OCI-LY1 (cell line): ENCODE results near the gene PPT2.

ENCODE experiments used
- H2AFZ ChIP-seq: fragments of 200-600 bp; sonication (generic), shearing (Covaris generic); 2 replicates; pipeline ENCODE4 v1.6.0; 2014; ENCODE audit warnings: antibody characterized with exemption, mild to moderate bottlenecking, low read length
- H3F3A ChIP-seq: fragments of 200-600 bp; sonication (generic), shearing (Covaris generic); 2 replicates; pipeline ENCODE4 v1.6.0; 2014; ENCODE audit warnings: mild to moderate bottlenecking, antibody characterized with exemption, low read length, moderate library complexity; ENCODE audit not compliant: insufficient read depth
- H3K27ac ChIP-seq: fragments of 200-600 bp; sonication (generic); 2 replicates; pipeline ENCODE4 v1.5.1; 2014; ENCODE audit warnings: low read length, mixed run types, mild to moderate bottlenecking, low read depth; ENCODE audit not compliant: poor library complexity, severe bottlenecking
- H3K27me3 ChIP-seq: fragments of 200-600 bp; sonication (generic); 2 replicates; pipeline ENCODE4 v1.6.0; 2014; ENCODE audit warnings: antibody characterized with exemption, mild to moderate bottlenecking, low read length, moderate library complexity; ENCODE audit not compliant: insufficient read depth
- H3K36me3 ChIP-seq: fragments of 200-600 bp; sonication (generic); 2 replicates; pipeline ENCODE4 v1.6.1; 2014; ENCODE audit warnings: mild to moderate bottlenecking, antibody characterized with exemption, low read length, moderate library complexity, mixed read lengths; ENCODE audit not compliant: insufficient read depth
- H3K4me1 ChIP-seq: fragments of 200-600 bp; sonication (generic); 2 replicates; pipeline ENCODE4 v1.5.1; 2014; ENCODE audit warnings: mild to moderate bottlenecking, low read length, moderate library complexity; ENCODE audit not compliant: insufficient read depth, severe bottlenecking
- H3K4me2 ChIP-seq: fragments of 200-600 bp; sonication (generic), shearing (Covaris generic); 2 replicates; pipeline ENCODE4 v1.6.1; 2014; ENCODE audit warnings: low read length
- H3K4me3 ChIP-seq: fragments of 200-600 bp; sonication (generic); 2 replicates; pipeline ENCODE4 v1.5.1; 2014; ENCODE audit warnings: low read length, low read depth, mild to moderate bottlenecking, mixed read lengths; ENCODE audit not compliant: poor library complexity, severe bottlenecking
- H3K79me2 ChIP-seq: fragments of 200-600 bp; shearing (Covaris generic); 2 replicates; pipeline ENCODE4 v1.6.1; 2016; ENCODE audit warnings: mixed run types, low read length, mixed read lengths; ENCODE audit not compliant: insufficient read depth
- H3K9ac ChIP-seq: fragments of 200-600 bp; sonication (generic), shearing (Covaris generic); 2 replicates; pipeline ENCODE4 v1.6.1; 2014; ENCODE audit warnings: mild to moderate bottlenecking, low read length, mixed read lengths
- H3K9me2 ChIP-seq: fragments of 200-600 bp; sonication (generic), shearing (Covaris generic); 2 replicates; pipeline ENCODE4 v1.6.1; 2014; ENCODE audit warnings: low read depth, mild to moderate bottlenecking, low read length, mixed read lengths
- H3K9me3 ChIP-seq: fragments of 200-600 bp; shearing (Covaris generic); 2 replicates; pipeline ENCODE4 v1.6.1; 2014; ENCODE audit warnings: low read length, mixed read lengths
- H4K20me1 ChIP-seq: fragments of 200-600 bp; sonication (generic), shearing (Covaris generic); 2 replicates; pipeline ENCODE4 v1.6.0; 2016; ENCODE audit warnings: mild to moderate bottlenecking, low read length; ENCODE audit not compliant: insufficient read depth
- EZH2 ChIP-seq: fragments of 200-600 bp; sonication (generic), shearing (Covaris generic); IDR thresholded peaks from 2 replicates; pipeline ENCODE4 v1.8.0; 2017; ENCODE audit warnings: borderline replicate concordance, mixed run types, mild to moderate bottlenecking, antibody characterized with exemption, low read length, moderate library complexity, mixed read lengths
- TF ChIP-seq, protein P1 (sequence below): fragments of 200-600 bp; sonication (generic), shearing (Covaris generic); IDR thresholded peaks from 2 replicates; pipeline ENCODE4 v1.5.1; 2017; ENCODE audit warnings: mild to moderate bottlenecking, antibody characterized with exemption, low read length, moderate library complexity, mixed read lengths

PPT2 gene

DNA sequence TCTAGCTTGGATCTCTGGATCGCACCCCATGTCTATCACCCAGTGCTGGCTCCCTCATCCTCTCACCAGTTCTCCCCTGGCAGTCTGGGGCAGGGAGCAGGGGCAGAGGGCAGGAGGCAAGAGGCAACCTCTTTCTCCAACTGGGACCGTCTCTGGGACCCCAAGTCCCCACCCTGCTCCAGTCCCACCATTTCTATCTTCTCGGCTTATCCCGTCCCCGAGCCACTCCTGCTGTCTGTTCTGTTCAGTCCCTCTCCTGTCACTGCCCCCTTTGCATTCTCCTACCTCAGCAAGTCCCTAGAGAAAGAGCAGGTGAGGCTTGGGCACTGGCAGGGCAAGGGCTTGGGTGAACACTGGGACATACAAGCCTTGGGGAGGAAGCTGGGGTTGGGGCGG, 44.2 kb upstream of the PPT2 start:
- TF ChIP-seq EZH2, result no peak
- TF ChIP-seq, protein P1, sequence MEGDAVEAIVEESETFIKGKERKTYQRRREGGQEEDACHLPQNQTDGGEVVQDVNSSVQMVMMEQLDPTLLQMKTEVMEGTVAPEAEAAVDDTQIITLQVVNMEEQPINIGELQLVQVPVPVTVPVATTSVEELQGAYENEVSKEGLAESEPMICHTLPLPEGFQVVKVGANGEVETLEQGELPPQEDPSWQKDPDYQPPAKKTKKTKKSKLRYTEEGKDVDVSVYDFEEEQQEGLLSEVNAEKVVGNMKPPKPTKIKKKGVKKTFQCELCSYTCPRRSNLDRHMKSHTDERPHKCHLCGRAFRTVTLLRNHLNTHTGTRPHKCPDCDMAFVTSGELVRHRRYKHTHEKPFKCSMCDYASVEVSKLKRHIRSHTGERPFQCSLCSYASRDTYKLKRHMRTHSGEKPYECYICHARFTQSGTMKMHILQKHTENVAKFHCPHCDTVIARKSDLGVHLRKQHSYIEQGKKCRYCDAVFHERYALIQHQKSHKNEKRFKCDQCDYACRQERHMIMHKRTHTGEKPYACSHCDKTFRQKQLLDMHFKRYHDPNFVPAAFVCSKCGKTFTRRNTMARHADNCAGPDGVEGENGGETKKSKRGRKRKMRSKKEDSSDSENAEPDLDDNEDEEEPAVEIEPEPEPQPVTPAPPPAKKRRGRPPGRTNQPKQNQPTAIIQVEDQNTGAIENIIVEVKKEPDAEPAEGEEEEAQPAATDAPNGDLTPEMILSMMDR, result no peak
- no peaks in the 10 kb centered on the region for H3K9me3 ChIP-seq
- no peaks in the 10 kb centered on the region for H3K9me2 ChIP-seq
- no peaks in the 10 kb centered on the region for H3K4me1 ChIP-seq
- H3K9ac ChIP-seq, result no peak overlapping the region
- H3F3A ChIP-seq, result no peaks in the 10 kb centered on the region
- no peak overlapping the region for H2AFZ ChIP-seq
- H3K4me3 ChIP-seq, result no peak overlapping the region
- 0 out of 2 replicates have a peak, but pooled peaks cover 3% of the 10 kb centered on the region for H3K27me3 ChIP-seq
- no peak overlapping the region for H3K4me2 ChIP-seq
- no peaks in the 10 kb centered on the region for H4K20me1 ChIP-seq
- no peak overlapping the region for H3K27ac ChIP-seq
- peaks cover 2% of the 10 kb centered on the region; the same call in 1 of the 2 replicates for H3K36me3 ChIP-seq
- no peaks in the 10 kb centered on the region for H3K79me2 ChIP-seq

DNA sequence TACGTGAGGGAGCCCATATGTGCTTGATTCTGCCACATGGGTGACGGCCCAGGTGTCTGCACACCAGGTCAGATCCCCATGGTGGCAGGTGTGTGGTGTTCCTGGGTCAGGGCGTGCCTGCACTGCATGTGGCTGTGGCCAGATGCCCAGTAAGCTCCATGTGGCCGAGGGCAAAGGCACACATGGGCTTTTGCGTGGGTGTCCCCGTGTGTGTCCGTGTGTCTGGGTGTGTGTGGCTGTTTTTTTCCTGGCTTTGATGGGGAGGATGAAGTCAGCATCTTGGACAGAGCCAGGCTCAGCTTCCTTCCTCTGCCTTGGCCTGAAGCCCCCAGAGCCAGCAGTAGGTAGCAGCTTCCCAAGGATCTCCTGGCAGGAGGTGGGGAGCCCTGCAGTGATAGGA, 43.3 kb upstream of the PPT2 start:
- no peaks in the 10 kb centered on the region for H3K4me1 ChIP-seq
- no peak for TF ChIP-seq EZH2
- TF ChIP-seq, protein P1, result no peak
- H3K4me2 ChIP-seq, result no peak overlapping the region

DNA sequence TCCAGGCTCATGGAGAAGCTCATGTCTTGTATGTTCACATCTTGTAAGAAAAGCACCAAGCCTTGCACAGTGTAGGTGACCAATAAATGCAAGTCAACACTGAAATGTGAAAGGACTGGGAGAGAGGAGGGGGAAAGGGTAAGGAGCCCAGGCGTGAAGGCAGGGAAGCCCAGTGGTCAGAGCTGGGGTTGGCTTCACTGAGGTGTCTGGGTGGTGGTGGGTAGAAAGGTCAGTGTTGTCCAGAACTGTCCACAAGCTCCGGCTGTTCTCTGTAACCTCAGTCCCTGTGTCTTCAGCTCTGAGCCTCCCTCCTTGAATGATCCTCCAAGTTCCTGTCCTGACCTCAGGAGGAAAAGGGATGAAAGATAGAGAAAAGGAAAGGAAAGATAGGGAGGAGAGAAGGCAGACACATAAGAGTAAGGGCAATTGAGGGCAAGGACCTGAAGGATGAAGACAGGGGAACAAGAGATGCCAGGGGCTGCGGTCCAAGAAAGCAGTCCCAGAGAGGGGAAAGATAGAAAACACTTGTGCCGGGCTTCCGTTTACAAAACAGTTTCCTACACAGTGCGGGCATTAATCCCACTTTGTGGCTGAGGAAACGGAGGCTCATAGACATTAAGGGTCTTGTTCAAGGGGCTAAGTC, 42.4 kb upstream of the PPT2 start:
- H3K4me2 ChIP-seq, result no peak overlapping the region
- H3K27me3 ChIP-seq, result no peaks in the 10 kb centered on the region

More for the DNA sequence above, 43.3 kb upstream of the PPT2 start:
- no peaks in the 10 kb centered on the region for H3K79me2 ChIP-seq
- H2AFZ ChIP-seq, result no peak overlapping the region
- H3F3A ChIP-seq, result no peaks in the 10 kb centered on the region
- no peak overlapping the region for H3K27ac ChIP-seq
- H3K9me3 ChIP-seq, result no peaks in the 10 kb centered on the region
- no peak overlapping the region for H3K4me3 ChIP-seq
- peaks cover 8% of the 10 kb centered on the region for H3K36me3 ChIP-seq
- no peaks in the 10 kb centered on the region for H3K27me3 ChIP-seq
- no peaks in the 10 kb centered on the region for H3K9me2 ChIP-seq
- no peaks in the 10 kb centered on the region for H4K20me1 ChIP-seq
- H3K9ac ChIP-seq, result no peak overlapping the region

More for the DNA sequence above, 42.4 kb upstream of the PPT2 start:
- H3K79me2 ChIP-seq, result no peaks in the 10 kb centered on the region
- peaks cover 17% of the 10 kb centered on the region for H3K36me3 ChIP-seq
- H3K9me2 ChIP-seq, result no peaks in the 10 kb centered on the region
- H3K9ac ChIP-seq, result no peak overlapping the region
- TF ChIP-seq, protein P1, result no peak
- no peak for TF ChIP-seq EZH2
- no peak overlapping the region for H3K4me3 ChIP-seq
- H3K9me3 ChIP-seq, result no peaks in the 10 kb centered on the region
- H3K4me1 ChIP-seq, result no peaks in the 10 kb centered on the region
- H3K27ac ChIP-seq, result no peak overlapping the region
- no peaks in the 10 kb centered on the region for H3F3A ChIP-seq
- H4K20me1 ChIP-seq, result no peaks in the 10 kb centered on the region
- H2AFZ ChIP-seq, result no peak overlapping the region
